Lower leg skin (tissue), 4 donors: ENCODE data around the gene ZNF146. TPM values are rescaled to one million over a fixed set of nuclear protein-coding genes. Genes with fewer than 3 reads are reported as not detected.

Experiments
- DNase-seq, 2 donors: peaks; one replicate each; pipeline ENCODE4 v3.0.0-alpha.2; 2019; ENCODE audit warnings: low spot score in 2 of 2
- H3K4me3 ChIP-seq: fragments of 200-600 bp; sonication (generic); 2 replicates; pipeline ENCODE4 v1.5.1; 2017; ENCODE audit warnings: mild to moderate bottlenecking, low read depth; ENCODE audit not compliant: poor library complexity, severe bottlenecking
- POLR2A ChIP-seq, 2 donors: fragments of 450-650 bp; IDR thresholded peaks; one replicate each; pipeline ENCODE4 v1.6.1; 2016 to 2017; ENCODE audit warnings: antibody characterized with exemption in 2 of 2, mild to moderate bottlenecking in 1 of 2, moderate library complexity in 1 of 2
- WGBS, 2 donors: methylation state at CpG; one replicate each; pipeline ENCODE4 v1.1.5; 2018; 5-methylcytosine and 5-hydroxymethylcytosine counted together
- intact Hi-C: fragments of 100-400 bp; cut with DNase I; formaldehyde crosslinking; loops from one replicate; pipeline ENCODE4 v1.15.0; 2023; ENCODE audit warnings: low total_unique reads
- total RNA-seq, 4 donors: library from RNA; depleted of rRNA; stranded (reverse); fragments of >200 nt; gene quantifications; one replicate each; pipeline ENCODE4 v1.1.0, GENCODE V29; 2016
- TF ChIP-seq, protein P1 (sequence below), 3 donors: fragments of 450-650 bp; IDR thresholded peaks; one replicate each; pipeline ENCODE4 v1.5.1; 2016; ENCODE audit warnings: antibody characterized with exemption in 3 of 3, mild to moderate bottlenecking in 3 of 3, moderate library complexity in 2 of 3

The ZNF146 gene
- total RNA-seq, 4 donors from 2014 or later = 55.8 to 78.6 (median 66.5) TPM

DNA sequence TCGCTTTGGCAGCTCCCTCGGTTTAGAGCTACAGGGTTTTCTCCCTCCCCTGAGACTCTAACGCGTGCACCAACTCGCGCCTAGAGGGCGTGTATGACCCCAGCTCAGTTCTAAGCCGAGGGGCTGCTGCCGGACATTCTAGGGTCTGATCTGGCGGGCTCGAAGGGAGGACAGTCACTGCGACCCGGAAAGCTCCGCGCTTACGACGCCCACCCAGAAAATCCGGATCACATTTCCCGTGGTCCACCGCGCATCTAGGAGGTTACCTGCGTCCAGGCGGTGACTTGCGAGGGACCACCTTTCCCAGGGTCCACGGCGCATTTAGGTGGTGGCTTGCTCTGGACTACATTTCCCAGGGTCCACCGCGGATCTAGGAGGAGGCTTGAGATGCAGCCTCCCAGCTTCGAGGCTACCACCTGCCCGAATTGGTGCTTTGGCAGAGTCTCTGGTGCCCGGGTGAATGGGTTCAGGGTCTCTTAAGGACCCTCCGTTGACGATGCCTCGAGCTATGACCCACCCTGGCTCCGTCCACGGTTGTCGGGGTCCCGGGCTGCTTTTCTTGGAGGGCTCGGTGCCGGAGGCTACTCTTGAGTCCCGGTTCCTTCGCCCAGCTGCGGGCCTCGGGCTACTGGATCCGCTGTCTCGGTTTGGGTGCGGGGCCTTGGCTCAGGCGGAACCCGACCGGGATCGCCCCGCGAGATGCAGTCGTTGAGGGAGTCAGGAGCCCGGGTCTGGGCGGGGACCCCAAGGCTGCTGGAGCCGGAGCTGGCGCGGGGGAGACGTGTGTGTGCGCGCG lies 30.5 kb downstream of the ZNF146 start:
- no peak for DNase-seq
- 7 to 9% methylated on average over 19 to 52 of the region's 63 CpGs for WGBS, 2 donors
- no peak for TF ChIP-seq POLR2A (IDR thresholded peaks at IDR 0.05)
- TF ChIP-seq, protein P1, sequence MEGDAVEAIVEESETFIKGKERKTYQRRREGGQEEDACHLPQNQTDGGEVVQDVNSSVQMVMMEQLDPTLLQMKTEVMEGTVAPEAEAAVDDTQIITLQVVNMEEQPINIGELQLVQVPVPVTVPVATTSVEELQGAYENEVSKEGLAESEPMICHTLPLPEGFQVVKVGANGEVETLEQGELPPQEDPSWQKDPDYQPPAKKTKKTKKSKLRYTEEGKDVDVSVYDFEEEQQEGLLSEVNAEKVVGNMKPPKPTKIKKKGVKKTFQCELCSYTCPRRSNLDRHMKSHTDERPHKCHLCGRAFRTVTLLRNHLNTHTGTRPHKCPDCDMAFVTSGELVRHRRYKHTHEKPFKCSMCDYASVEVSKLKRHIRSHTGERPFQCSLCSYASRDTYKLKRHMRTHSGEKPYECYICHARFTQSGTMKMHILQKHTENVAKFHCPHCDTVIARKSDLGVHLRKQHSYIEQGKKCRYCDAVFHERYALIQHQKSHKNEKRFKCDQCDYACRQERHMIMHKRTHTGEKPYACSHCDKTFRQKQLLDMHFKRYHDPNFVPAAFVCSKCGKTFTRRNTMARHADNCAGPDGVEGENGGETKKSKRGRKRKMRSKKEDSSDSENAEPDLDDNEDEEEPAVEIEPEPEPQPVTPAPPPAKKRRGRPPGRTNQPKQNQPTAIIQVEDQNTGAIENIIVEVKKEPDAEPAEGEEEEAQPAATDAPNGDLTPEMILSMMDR (IDR thresholded peaks at IDR 0.05) = no peak
- intact Hi-C loops = no loop called here
- H3K4me3 ChIP-seq = no peak overlapping the region

DNA sequence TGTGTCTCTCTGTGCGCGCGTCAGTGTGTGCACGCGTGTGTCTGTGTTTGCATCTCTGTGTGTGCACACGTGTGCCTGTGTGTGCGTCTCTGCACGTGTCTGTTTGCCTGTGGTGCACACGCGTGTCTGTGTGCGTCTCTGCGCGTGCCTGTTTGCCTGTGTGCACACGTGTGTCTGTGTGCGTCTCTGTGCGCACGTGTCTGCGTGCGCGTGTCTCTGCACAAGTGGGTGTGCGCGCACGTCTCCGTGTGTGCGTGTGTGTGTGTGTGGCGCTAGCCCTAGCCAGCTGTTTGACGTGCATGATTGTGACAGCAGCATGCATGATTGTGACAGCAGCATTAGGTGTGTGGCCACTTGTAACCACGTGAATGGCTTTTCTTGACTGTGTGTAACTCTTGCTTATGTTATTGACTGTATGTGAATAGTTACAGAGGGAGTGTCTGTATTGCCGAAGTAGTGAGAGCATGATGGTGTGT lies 31.1 kb downstream of the ZNF146 start:
- intact Hi-C loops = no loop called here
- WGBS, 2 donors = 19 to 21% methylated on average over 24 to 29 of the region's 29 CpGs
- H3K4me3 ChIP-seq = no peak overlapping the region
- TF ChIP-seq, protein P1 (IDR thresholded peaks at IDR 0.05) = no peak
- TF ChIP-seq POLR2A (IDR thresholded peaks at IDR 0.05) = no peak
- DNase-seq = no peak

DNA sequence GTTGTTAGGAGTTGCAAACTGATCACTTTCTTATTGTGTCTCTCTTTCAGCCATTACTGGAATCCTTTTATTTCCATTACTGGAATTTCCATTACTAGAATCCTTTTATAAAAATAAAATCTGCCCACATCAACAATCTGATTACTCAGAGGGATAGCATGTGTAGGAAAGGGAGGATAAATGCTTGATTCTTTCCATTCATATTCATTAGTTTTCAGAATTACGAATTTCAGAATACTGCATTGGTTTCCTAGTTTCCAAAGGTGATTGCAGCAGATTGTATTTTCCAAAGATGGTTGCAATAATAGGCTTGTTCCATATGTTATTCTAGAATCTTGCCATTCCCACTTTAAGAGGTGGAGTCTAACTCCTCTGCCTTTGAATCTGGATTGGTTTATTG lies 37.1 kb downstream of the ZNF146 start:
- TF ChIP-seq POLR2A (IDR thresholded peaks at IDR 0.05) = no peak
- TF ChIP-seq, protein P1 (IDR thresholded peaks at IDR 0.05) = no peak
- H3K4me3 ChIP-seq = no peak overlapping the region
- no peak for DNase-seq
- 73 to 77% methylated on average over 1 of the region's 1 CpG for WGBS, 2 donors
- intact Hi-C loops = no loop called here

DNA sequence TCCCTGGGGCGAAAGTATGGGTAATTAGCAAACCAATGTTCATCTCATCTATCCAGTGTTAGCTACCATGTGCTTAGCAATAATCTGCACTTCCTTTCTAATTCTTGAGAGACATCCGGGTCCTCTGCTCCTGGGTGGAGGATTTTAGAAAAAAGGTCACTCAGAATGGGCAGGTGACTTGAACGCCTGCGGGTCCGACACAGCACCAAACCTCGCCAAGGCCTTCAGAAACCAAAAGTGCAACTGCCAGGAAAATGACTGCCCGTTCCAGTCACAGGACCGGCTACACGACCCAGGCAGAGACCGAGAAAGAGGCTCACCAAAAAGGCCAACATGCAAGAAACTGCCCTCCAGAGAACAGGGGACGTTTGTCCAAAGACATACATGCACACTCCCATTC lies 39.9 kb downstream of the ZNF146 start:
- TF ChIP-seq, protein P1 (IDR thresholded peaks at IDR 0.05) = no peak
- no peak for TF ChIP-seq POLR2A (IDR thresholded peaks at IDR 0.05)
- no peak overlapping the region for H3K4me3 ChIP-seq
- 92% methylated on average over 11 of the region's 11 CpGs for WGBS, 2 donors
- intact Hi-C loops = no loop called here
- DNase-seq = no peak

DNA sequence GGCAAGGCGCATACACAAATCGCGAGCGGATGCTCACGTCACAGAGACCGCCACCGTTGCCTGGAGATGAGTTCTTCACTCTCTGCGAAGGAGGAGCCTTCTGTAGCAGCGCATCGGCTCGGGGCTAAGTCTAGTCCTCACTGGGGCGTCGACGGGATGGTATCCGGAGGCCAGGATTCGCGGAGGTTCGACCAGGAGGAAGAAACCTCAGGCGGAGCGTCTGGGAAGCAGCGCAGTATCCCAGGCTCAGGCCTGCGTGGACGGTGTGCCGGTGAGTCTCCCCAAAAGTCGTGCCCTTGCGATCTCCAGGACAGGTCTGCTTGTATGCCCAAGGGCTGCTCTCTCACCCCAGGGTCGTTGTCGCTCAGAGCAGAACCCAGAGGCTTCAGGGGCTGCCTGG lies 40.4 kb downstream of the ZNF146 start:
- intact Hi-C loops = no loop called here
- H3K4me3 ChIP-seq = no peak overlapping the region
- WGBS, 2 donors = 93 to 96% methylated on average over 28 of the region's 28 CpGs
- DNase-seq = no peak
- TF ChIP-seq, protein P1 (IDR thresholded peaks at IDR 0.05) = no peak
- no peak for TF ChIP-seq POLR2A (IDR thresholded peaks at IDR 0.05)
